HT-29 (cell line): ENCODE results near the gene PTPRF. TPM values are rescaled to one million over a fixed set of nuclear protein-coding genes. Genes with fewer than 3 reads are reported as not detected.

Experiments used
- DNase-seq: peaks from one replicate; pipeline ENCODE4 v3.0.0-alpha.2; 2015; ENCODE audit warnings: low spot score
- total RNA-seq: library from RNA; depleted of rRNA; stranded (reverse); fragments of >200 nt; shearing (Covaris generic); gene quantifications from 2 replicates; pipeline ENCODE4 v1.2.3, GENCODE V29; 2014

The PTPRF gene
- total RNA-seq, 1 experiment from 2014 or later: 122 TPM

- no peak for DNase-seq
Observed at GRCh38 chr1:43577655-43578542, 47.2 kb downstream of the PTPRF start.

DNA sequence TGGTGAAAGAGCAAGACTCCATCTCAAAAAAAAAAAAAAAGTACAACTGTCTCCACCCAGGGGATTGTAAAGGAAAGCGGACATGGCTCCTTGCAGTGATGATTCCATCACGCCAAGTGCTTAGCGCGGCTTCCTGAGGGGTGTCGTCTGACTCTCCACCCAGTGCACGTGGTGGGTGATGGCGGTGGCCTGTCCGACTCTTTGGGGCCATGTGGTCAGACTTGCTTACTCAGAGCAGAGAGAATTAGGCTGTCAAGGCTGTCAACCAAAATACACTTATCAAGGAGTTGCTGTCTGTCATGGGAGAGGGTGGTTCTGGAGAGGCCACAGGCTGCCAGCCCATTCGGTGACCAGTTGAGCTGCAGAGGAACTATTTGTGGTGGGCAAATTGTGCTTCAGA lies 49.4 kb downstream of the PTPRF start:
- no peak for DNase-seq

- DNase-seq: peak; percentile 97
Observed at GRCh38 chr1:43582162-43582566, 51.5 kb downstream of the PTPRF start.

DNA sequence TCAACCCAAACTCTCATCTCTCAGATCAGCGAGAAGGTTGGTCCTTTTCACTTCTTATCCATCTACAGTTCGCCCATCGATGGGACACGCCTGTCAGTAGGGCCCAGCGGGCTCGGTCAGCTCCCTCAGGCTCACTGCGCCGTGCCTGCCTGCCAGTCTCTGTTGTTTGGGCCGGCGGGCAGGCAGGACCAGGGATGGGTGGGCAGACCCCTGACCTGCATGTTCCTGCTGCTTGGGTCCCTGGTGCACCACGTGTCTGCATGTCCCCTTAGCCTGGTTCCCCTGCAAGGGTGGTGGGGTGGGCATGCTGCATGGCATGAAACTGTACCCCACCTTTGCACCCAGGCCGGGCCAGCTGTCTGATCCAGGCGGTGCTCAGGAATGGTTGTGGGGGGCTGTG lies 52.4 kb downstream of the PTPRF start:
- no peak for DNase-seq

DNA sequence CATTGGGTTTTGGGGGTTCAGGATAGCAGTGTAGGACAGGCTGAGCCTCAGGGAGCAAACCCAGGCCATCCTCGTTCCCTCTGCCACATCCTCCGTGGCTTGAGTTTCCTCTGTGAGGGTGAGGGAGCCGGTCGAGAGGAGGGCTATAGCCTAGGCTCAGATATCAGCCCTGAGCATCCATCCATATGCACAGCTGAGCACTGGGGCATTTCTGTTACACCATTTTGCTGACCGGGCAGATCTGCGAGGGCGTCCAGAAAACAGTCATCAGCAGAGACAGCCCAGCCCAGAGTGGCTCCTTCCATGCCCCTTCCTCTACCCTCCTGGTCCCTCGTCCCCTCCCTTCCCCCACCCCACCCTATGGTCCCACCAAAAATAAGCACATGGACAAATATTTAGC lies 53.5 kb downstream of the PTPRF start:
- DNase-seq: no peak

DNA sequence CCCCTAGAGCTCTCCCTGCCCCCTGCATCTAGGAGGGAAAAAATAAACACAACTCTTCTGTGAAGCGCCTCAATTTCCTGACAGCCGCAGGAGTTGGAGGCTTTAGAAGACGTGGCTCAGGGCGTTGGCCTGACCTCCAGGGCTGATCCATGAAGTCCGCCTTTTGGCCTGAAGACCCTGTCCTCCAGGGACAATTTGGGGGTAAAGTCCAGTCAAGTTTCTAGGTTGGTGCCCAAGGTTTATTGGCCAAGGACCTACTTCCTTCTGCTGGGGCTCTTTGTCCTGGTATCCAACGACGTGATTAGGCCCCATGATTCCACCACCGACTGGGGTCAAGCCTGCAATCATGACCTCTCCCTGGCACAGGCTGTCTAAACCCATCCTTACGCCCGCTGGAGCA lies 54.9 kb downstream of the PTPRF start:
- DNase-seq: no peak

GRCh38 chr1:43586136-43586731 lies 55.6 kb downstream of the PTPRF start:
- no peak for DNase-seq

- DNase-seq: no peak
Observed at GRCh38 chr1:43587001-43587400, 56.3 kb downstream of the PTPRF start.

GRCh38 chr1:43587594-43587993 lies 56.9 kb downstream of the PTPRF start:
- no peak for DNase-seq

DNA sequence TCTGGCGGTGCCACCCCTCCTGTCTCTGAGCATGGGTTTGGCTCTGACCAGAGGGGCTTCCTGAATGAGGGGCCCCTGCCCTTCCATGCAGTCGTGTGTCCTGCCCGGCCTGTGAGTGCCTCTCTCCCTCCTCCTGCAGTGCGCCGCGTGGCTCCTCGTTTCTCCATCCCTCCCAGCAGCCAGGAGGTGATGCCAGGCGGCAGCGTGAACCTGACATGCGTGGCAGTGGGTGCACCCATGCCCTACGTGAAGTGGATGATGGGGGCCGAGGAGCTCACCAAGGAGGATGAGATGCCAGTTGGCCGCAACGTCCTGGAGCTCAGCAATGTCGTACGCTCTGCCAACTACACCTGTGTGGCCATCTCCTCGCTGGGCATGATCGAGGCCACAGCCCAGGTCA lies 57.9 kb downstream of the PTPRF start:
- no peak for DNase-seq

GRCh38 chr1:43590388-43590925 lies 59.8 kb downstream of the PTPRF start:
- DNase-seq: no peak

DNA sequence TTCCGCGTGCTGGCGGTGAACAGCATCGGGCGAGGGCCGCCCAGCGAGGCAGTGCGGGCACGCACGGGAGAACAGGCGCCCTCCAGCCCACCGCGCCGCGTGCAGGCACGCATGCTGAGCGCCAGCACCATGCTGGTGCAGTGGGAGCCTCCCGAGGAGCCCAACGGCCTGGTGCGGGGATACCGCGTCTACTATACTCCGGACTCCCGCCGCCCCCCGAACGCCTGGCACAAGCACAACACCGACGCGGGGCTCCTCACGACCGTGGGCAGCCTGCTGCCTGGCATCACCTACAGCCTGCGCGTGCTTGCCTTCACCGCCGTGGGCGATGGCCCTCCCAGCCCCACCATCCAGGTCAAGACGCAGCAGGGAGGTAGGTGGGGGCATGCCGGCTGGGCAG lies 60.5 kb downstream of the PTPRF start:
- no peak for DNase-seq

DNA sequence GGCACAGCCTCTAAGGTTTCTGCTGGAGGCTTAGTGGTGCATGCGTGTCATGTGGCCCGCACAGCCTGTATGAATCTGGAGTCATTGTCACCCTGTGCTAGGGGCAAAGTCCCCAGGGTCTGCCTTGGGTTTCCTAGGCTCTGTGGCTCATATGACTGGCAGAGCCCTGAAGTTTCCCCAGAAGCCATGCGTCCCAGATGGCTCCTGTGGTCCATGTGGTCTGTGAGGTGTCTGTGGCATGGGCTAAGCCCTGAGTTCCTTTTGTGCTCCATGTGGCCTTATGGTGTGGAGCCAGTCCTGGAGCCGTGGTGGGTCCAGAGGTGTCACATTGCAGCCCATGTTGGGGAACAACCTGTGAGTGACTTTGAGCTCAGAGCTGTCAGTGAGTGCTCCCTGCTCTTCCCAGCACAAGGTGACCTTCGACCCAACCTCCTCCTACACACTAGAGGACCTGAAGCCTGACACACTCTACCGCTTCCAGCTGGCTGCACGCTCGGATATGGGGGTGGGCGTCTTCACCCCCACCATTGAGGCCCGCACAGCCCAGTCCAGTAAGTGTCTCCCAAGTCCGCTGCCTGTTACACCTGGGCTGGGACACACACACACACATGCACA lies 61.5 kb downstream of the PTPRF start:
- DNase-seq: no peak

GRCh38 chr1:43592974-43593683 lies 62.4 kb downstream of the PTPRF start:
- DNase-seq: no peak

GRCh38 chr1:43596579-43596978 lies 65.9 kb downstream of the PTPRF start:
- DNase-seq: no peak

GRCh38 chr1:43597028-43597427 lies 66.3 kb downstream of the PTPRF start:
- DNase-seq: no peak

DNA sequence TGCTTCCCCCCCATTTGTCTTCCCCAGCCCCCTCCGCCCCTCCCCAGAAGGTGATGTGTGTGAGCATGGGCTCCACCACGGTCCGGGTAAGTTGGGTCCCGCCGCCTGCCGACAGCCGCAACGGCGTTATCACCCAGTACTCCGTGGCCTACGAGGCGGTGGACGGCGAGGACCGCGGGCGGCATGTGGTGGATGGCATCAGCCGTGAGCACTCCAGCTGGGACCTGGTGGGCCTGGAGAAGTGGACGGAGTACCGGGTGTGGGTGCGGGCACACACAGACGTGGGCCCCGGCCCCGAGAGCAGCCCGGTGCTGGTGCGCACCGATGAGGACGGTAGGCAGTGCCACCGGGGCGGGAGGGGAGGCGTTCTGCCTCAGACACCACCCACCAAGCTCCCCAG lies 67.0 kb downstream of the PTPRF start:
- no peak for DNase-seq

- no peak for DNase-seq
Observed at GRCh38 chr1:43598622-43599021, 67.9 kb downstream of the PTPRF start.

GRCh38 chr1:43600033-43601020 lies 69.6 kb downstream of the PTPRF start:
- DNase-seq: no peak

DNA sequence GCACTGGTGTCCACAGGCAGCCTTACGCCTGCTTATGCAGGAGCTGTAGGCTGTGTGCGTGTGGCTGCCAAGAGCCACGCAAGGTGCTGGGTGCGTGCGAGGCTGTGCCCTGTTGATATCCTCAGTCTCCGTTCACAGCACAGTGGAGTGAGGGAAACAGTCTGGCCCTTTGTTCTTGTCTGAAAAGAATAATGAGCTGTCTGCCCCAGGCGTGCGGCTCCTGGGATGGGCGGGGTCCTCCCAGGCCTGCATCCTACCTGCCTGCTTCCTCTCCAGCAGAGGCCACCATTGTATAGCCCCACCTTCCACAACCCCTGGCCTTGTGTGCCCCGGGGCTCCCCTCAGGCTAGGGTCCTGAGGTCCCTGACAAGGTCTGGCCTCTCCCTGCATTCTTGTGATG lies 72.3 kb downstream of the PTPRF start:
- DNase-seq: no peak

- DNase-seq: no peak
Observed at GRCh38 chr1:43604192-43604591, 73.5 kb downstream of the PTPRF start.
